NT2/D1 (cell line): Measurements from ENCODE around the gene ZDHHC22.

Source experiments
- SUZ12 ChIP-seq: IDR thresholded peaks from 2 replicates; pipeline ENCODE4 v1.6.1; 2011; ENCODE audit not compliant: insufficient read length, insufficient read depth; ENCODE audit errors: extremely low read depth
- YY1 ChIP-seq: IDR thresholded peaks from 2 replicates; pipeline ENCODE4 v1.6.1; 2011; ENCODE audit not compliant: insufficient read length, insufficient read depth
- ZNF274 ChIP-seq: IDR thresholded peaks from 2 replicates; pipeline ENCODE4 v1.6.1; 2011; ENCODE audit warnings: mild to moderate bottlenecking, low read depth, low read length

GRCh38 chr14:77177702-77178101, 36.1 kb upstream of the ZDHHC22 start:
- TF ChIP-seq SUZ12 (no peak), ZNF274 (no peak), YY1 (no peak)
